ENCODE results near the gene MBD5.

DNA sequence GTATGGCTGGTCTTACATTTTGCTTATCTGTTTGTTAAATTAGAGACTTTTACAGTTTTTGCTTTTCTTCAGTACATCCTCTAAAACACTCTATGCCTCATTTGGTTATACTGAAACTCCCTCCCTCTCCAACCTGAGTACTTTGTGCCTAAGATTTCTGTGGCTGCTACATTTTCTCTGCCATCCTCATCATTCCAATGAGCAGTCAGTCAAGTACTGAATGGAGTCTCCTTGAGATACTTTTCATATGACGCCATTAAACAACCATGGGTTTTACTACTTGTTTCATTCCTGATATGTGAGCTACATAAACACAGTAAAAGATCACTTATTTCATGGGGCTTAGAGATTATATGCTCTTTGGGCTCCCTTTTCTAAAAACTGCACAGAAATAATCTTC is 427.0 kb downstream of the MBD5 start:
- TF ChIP-seq GATA2 (IDR thresholded peaks at IDR 0.05; ENCODE audit: low read depth, low read length) (no peak), GATA3 (IDR thresholded peaks at IDR 0.05; ENCODE audit: low read depth, low read length) (no peak)

Data from SH-SY5Y (cell line).